ENCODE measurements around the gene PAQR3. TPM values are rescaled to one million over a fixed set of nuclear protein-coding genes. Genes with fewer than 3 reads are reported as not detected.

PAQR3 gene
- total and polyA plus RNA-seq, 9 of the 15 experiments (the other 6 are each of a cell fraction or from before 2014, with no cell fraction given): 10.7 to 77.1 (median 31.6) TPM

GRCh38 chr4:78907638-78908037 is 31.6 kb downstream of the PAQR3 start:
- Histone ChIP-seq H3K36me3 (ENCODE audit: control insufficient read depth, insufficient read depth, low read length) (peaks cover 90% of the 10 kb centered on the region), H3K4me1 (replicated peaks in 1 of 2; ENCODE audit: control insufficient read depth in 2 of 2, insufficient read depth in 2 of 2, low read length in 2 of 2) (no peaks in the 10 kb centered on the region), H3K4me3 (no peak overlapping the region), H3K27ac (ENCODE audit: extremely low read depth, low read depth, low read length) (no peak overlapping the region), H3K9me3 (replicated peaks; ENCODE audit: control insufficient read depth, insufficient read depth, low read depth, low read length) (no peaks in the 10 kb centered on the region), H3K4me2 (ENCODE audit: insufficient read depth, low read length) (no peak overlapping the region), H3K9ac (ENCODE audit: insufficient read depth in 1 of 2, low read depth in 2 of 2, low read length in 2 of 2) (no peak overlapping the region), H4K20me1 (replicated peaks; ENCODE audit: control insufficient read depth, insufficient read depth, low read length) (no peaks in the 10 kb centered on the region), H3K27me3 (ENCODE audit: control insufficient read depth in 2 of 2, insufficient read depth in 2 of 2, low read length in 2 of 2) (no peaks in the 10 kb centered on the region), H3K79me2 (ENCODE audit: control insufficient read depth, insufficient read depth, low read length) (no peaks in the 10 kb centered on the region), H2AFZ (ENCODE audit: low read depth, low read length) (no peak overlapping the region), H3K9me1 (ENCODE audit: control insufficient read depth, insufficient read depth, low read length) (no peaks in the 10 kb centered on the region)
- POLR2A ChIA-PET: interaction anchor here (0.6 kb wide), 1 partner anchor 13 kb away, joined by 3 read pairs; no protein-coding TSS in a partner anchor
- DNase-seq (ENCODE audit: extremely low read depth in 1 of 4, low spot score in 3 of 4): no peak
- FAIRE-seq: no peak
- BruUV-seq (replicated peaks): no TSS peak
- CTCF ChIA-PET (ENCODE audit: low intra/inter-chr PET ratio): no interaction called here
- no peak for ATAC-seq
- in situ Hi-C loops (cut with MboI) (no loop called here), intact Hi-C loops (cut with micrococcal nuclease) (no loop called here)
- WGBS (ENCODE audit: insufficient coverage, low coverage, missing lambda C conversion rate): 93% methylated on average over 6 of the region's 6 CpGs
- TF ChIP-seq, protein P1, sequence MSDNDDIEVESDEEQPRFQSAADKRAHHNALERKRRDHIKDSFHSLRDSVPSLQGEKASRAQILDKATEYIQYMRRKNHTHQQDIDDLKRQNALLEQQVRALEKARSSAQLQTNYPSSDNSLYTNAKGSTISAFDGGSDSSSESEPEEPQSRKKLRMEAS (CRISPR knock-in tag; IDR thresholded peaks at IDR 0.05): no peak
- TF ChIP-seq RBM22 (IDR thresholded peaks at IDR 0.05; ENCODE audit: low read depth, low read length, poor library complexity, severe bottlenecking) (peak; percentile 59), XRCC4 (IDR thresholded peaks at IDR 0.05; ENCODE audit: extremely low read depth, insufficient read depth, insufficient read length) (no peak), JUND (IDR thresholded peaks at IDR 0.05; ENCODE audit: borderline replicate concordance, low read depth, low read length) (no peak), JUND (tag; IDR thresholded peaks at IDR 0.05; ENCODE audit: borderline replicate concordance, low read depth, low read length) (no peak)

- ChIA-PET CTCF (ENCODE audit: low intra/inter-chr PET ratio) (no interaction called here), POLR2A (no interaction called here)
- Histone ChIP-seq H3K27me3 (ENCODE audit: control insufficient read depth in 2 of 2, insufficient read depth in 2 of 2, low read length in 2 of 2) (no peaks in the 10 kb centered on the region), H3K9ac (ENCODE audit: insufficient read depth in 1 of 2, low read depth in 2 of 2, low read length in 2 of 2) (no peak overlapping the region), H3K79me2 (ENCODE audit: control insufficient read depth, insufficient read depth, low read length) (no peaks in the 10 kb centered on the region), H4K20me1 (replicated peaks; ENCODE audit: control insufficient read depth, insufficient read depth, low read length) (no peaks in the 10 kb centered on the region), H3K4me2 (ENCODE audit: insufficient read depth, low read length) (no peak overlapping the region), H3K4me3 (no peak overlapping the region), H3K27ac (ENCODE audit: extremely low read depth, low read depth, low read length) (no peak overlapping the region), H3K4me1 (replicated peaks in 1 of 2; ENCODE audit: control insufficient read depth in 2 of 2, insufficient read depth in 2 of 2, low read length in 2 of 2) (no peaks in the 10 kb centered on the region), H3K9me3 (replicated peaks; ENCODE audit: control insufficient read depth, insufficient read depth, low read depth, low read length) (no peaks in the 10 kb centered on the region), H3K36me3 (ENCODE audit: control insufficient read depth, insufficient read depth, low read length) (peaks cover 85% of the 10 kb centered on the region), H3K9me1 (ENCODE audit: control insufficient read depth, insufficient read depth, low read length) (no peaks in the 10 kb centered on the region), H2AFZ (ENCODE audit: low read depth, low read length) (no peak overlapping the region)
- FAIRE-seq: no peak
- 91% methylated on average over 1 of the region's 1 CpG for WGBS (ENCODE audit: insufficient coverage, low coverage, missing lambda C conversion rate)
- intact Hi-C loops (cut with micrococcal nuclease) (no loop called here), in situ Hi-C loops (cut with MboI) (no loop called here)
- TF ChIP-seq MTF1 (CRISPR knock-in tag; IDR thresholded peaks at IDR 0.05; ENCODE audit: borderline replicate concordance) (no peak), RBM22 (IDR thresholded peaks at IDR 0.05; ENCODE audit: low read depth, low read length, poor library complexity, severe bottlenecking) (peak; percentile 54)
- no peak for DNase-seq (ENCODE audit: extremely low read depth in 1 of 4, low spot score in 3 of 4)
- no peak for ATAC-seq
- no TSS peak for BruUV-seq (replicated peaks)
Measured at GRCh38 chr4:78904143-78904542, 35.1 kb downstream of the PAQR3 start.

Data from K562 (cell line).